GM12872 (cell line): ENCODE data around the gene REXO5.

Experiments used
- CTCF ChIP-seq: IDR thresholded peaks from 3 replicates; pipeline ENCODE4 v1.5.1; 2011; ENCODE audit warnings: low read depth, mild to moderate bottlenecking, low read length, moderate library complexity; ENCODE audit not compliant: insufficient read depth

The REXO5 gene

GRCh38 chr16:20887207-20887606 lies 80.9 kb downstream of the REXO5 start:
- no peak for TF ChIP-seq CTCF

GRCh38 chr16:20889625-20890275 lies 83.4 kb downstream of the REXO5 start:
- TF ChIP-seq CTCF = no peak

GRCh38 chr16:20894388-20894787 lies 88.1 kb downstream of the REXO5 start:
- TF ChIP-seq CTCF = no peak

- TF ChIP-seq CTCF = no peak
Observed at GRCh38 chr16:20897253-20897897, 91.0 kb downstream of the REXO5 start.

GRCh38 chr16:20897922-20898321 lies 91.6 kb downstream of the REXO5 start:
- TF ChIP-seq CTCF = no peak

- TF ChIP-seq CTCF = no peak
Observed at GRCh38 chr16:20899071-20899470, 92.7 kb downstream of the REXO5 start.
